Brain microvascular endothelial cell (primary cell): ENCODE measurements around the gene SLC45A1.
A peak's percentile ranks its signal among the peaks of the same experiment; 100 is the strongest.

Source experiments
- DNase-seq: peaks from one replicate; pipeline ENCODE4 v3.0.0-alpha.2; 2020
- H3K27ac ChIP-seq: fragments of 250-450 bp; sonication (Bioruptor Pico); 2 replicates; pipeline ENCODE4 v1.5.1; 2020; ENCODE audit warnings: mild to moderate bottlenecking, moderate library complexity
- H3K27me3 ChIP-seq: fragments of 250-450 bp; sonication (Bioruptor Pico); replicated peaks from 2 replicates; pipeline ENCODE4 v1.5.1; 2020; ENCODE audit warnings: mild to moderate bottlenecking
- H3K36me3 ChIP-seq: fragments of 250-450 bp; sonication (Bioruptor Pico); replicated peaks from 2 replicates; pipeline ENCODE4 v1.5.1; 2020; ENCODE audit warnings: mild to moderate bottlenecking
- H3K4me3 ChIP-seq: 2 replicates; pipeline ENCODE4 v1.5.1; 2011; ENCODE audit warnings: low read depth, mild to moderate bottlenecking, control low read depth, low read length, moderate library complexity
- CTCF ChIP-seq: IDR thresholded peaks from 2 replicates; pipeline ENCODE4 v1.5.1; 2011; ENCODE audit warnings: low read depth, mild to moderate bottlenecking, moderate library complexity, low read length, control low read depth, inconsistent platforms; ENCODE audit errors: missing control alignments
- in situ Hi-C: cut with HindIII; loops from 2 replicates; pipeline ENCODE4 v1.10.0; 2017; ENCODE audit warnings: low sequenced_read_pairs, low pct_ligation_motif_present

Gene SLC45A1

GRCh38 chr1:8349961-8350360 is 32.0 kb downstream of the SLC45A1 start:
- in situ Hi-C loops = no loop called here
- DNase-seq = no peak
- no peak overlapping the region for H3K27ac ChIP-seq
- H3K4me3 ChIP-seq = no peak overlapping the region
- TF ChIP-seq CTCF = no peak
- H3K27me3 ChIP-seq = no peaks in the 10 kb centered on the region
- peaks cover 18% of the 10 kb centered on the region for H3K36me3 ChIP-seq

- Histone ChIP-seq H3K36me3 (peaks cover 30% of the 10 kb centered on the region), H3K27ac (no peak overlapping the region), H3K27me3 (no peaks in the 10 kb centered on the region), H3K4me3 (no peak overlapping the region)
- in situ Hi-C loops = no loop called here
- DNase-seq = no peak
- TF ChIP-seq CTCF = no peak
These were observed 33.2 kb downstream of the SLC45A1 start for GRCh38 chr1:8350914-8351684.

- Histone ChIP-seq H3K36me3 (peaks cover 36% of the 10 kb centered on the region), H3K4me3 (no peak overlapping the region), H3K27ac (no peak overlapping the region), H3K27me3 (no peaks in the 10 kb centered on the region)
- no peak for DNase-seq
- TF ChIP-seq CTCF = peak; percentile 86
- in situ Hi-C loops = no loop called here
These were observed 34.0 kb downstream of the SLC45A1 start for GRCh38 chr1:8351693-8352470.

GRCh38 chr1:8352471-8352845 is 34.5 kb downstream of the SLC45A1 start:
- H3K27me3 ChIP-seq = no peaks in the 10 kb centered on the region
- peaks cover 42% of the 10 kb centered on the region for H3K36me3 ChIP-seq
- TF ChIP-seq CTCF = no peak
- no peak overlapping the region for H3K27ac ChIP-seq
- no peak overlapping the region for H3K4me3 ChIP-seq
- DNase-seq = no peak
- in situ Hi-C loops = no loop called here

- Histone ChIP-seq H3K27me3 (no peaks in the 10 kb centered on the region), H3K36me3 (peaks cover 48% of the 10 kb centered on the region), H3K27ac (no peak overlapping the region), H3K4me3 (no peak overlapping the region)
- in situ Hi-C loops = no loop called here
- TF ChIP-seq CTCF = no peak
- no peak for DNase-seq
These were observed 35.2 kb downstream of the SLC45A1 start for GRCh38 chr1:8352886-8353785.
